ENCODE data around the gene ROR2.

ROR2 gene

DNA sequence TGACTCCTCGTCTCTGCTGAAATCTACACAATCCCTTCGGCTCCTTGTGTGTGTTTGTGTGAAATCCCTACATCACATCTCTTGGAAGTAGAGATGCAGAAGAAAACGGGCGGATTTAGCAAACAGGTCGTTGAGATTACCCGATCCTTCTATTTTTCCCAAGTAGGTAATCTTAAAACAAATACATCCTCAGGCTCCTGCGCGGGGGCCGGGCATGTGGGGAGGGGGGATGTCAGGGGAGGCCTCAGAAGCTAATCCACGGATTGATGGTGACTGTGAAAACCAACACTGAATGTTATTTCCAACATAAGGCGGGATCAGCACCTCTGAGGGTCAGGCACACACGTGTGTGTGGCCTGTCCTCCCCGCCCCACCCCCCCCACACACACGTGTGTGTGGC lies 137.8 kb downstream of the ROR2 start:
- TF ChIP-seq TAF1 (IDR thresholded peaks at IDR 0.05; ENCODE audit: borderline replicate concordance, insufficient read depth, low read length) (no peak), FOXP2 (optimal IDR thresholded peaks at IDR 0.05; ENCODE audit: borderline replicate concordance, extremely low read depth, extremely low read length, insufficient read depth) (no peak), SIN3A (IDR thresholded peaks at IDR 0.05; ENCODE audit: borderline replicate concordance, insufficient read depth, low read length) (no peak), POLR2AphosphoS5 (IDR thresholded peaks at IDR 0.05; ENCODE audit: low read depth, low read length) (no peak), REST (IDR thresholded peaks at IDR 0.05; ENCODE audit: insufficient read depth in 1 of 2, low read depth in 2 of 2, low read length in 2 of 2) (no peak)

DNA sequence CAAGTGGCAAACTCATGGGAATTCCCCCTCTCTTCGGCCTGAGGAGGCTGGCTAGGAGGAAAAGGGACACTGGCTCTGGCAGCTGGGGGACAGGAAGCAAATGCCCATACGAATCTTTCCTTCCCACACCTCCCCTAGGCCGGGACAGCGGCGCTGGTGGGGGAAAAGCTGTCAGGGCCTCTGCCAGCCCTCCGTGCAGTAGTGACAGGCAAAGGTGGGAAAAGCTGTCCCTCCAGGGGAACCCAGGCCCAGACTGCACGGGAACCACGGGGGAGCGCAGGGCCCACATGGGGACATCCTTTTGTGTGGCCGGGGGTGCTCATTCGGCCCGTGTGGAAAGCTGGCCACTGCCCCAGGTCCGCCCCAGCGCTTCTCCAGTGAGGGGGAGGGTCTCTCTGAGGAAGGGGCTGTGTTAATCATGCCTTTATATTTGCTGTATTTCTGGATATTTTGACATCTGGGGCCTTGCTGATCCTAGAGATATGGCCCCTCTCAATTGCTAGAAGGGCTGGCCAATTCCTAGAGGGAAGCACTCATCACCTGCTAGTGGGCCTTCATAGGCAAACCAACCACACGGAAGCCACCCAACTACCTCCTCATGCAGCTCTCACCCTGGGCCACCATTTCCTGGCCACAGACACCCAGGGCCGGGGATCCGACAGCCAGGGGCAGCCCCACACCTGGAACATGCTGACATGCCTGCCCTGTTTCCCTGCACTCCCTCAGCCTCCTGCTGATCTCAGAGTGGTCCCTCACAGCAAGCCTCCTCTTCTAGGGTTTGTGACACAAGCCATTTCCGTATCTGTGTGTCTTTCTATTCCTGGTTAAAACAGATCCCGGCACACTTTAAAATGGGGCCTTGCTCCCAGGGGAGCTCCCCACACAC lies 138.8 kb downstream of the ROR2 start:
- no peak for TF ChIP-seq POLR2AphosphoS5 (IDR thresholded peaks at IDR 0.05; ENCODE audit: low read depth, low read length)
- no peak for TF ChIP-seq SIN3A (IDR thresholded peaks at IDR 0.05; ENCODE audit: borderline replicate concordance, insufficient read depth, low read length)
- TF ChIP-seq REST (IDR thresholded peaks at IDR 0.05; ENCODE audit: insufficient read depth in 1 of 2, low read depth in 2 of 2, low read length in 2 of 2) = no peak
- TF ChIP-seq FOXP2 (optimal IDR thresholded peaks at IDR 0.05; ENCODE audit: borderline replicate concordance, extremely low read depth, extremely low read length, insufficient read depth) = no peak
- no peak for TF ChIP-seq TAF1 (IDR thresholded peaks at IDR 0.05; ENCODE audit: borderline replicate concordance, insufficient read depth, low read length)

- TF ChIP-seq SIN3A (IDR thresholded peaks at IDR 0.05; ENCODE audit: borderline replicate concordance, insufficient read depth, low read length) = no peak
- no peak for TF ChIP-seq POLR2AphosphoS5 (IDR thresholded peaks at IDR 0.05; ENCODE audit: low read depth, low read length)
These were observed 139.6 kb downstream of the ROR2 start for GRCh38 chr9:91810286-91810905.

DNA sequence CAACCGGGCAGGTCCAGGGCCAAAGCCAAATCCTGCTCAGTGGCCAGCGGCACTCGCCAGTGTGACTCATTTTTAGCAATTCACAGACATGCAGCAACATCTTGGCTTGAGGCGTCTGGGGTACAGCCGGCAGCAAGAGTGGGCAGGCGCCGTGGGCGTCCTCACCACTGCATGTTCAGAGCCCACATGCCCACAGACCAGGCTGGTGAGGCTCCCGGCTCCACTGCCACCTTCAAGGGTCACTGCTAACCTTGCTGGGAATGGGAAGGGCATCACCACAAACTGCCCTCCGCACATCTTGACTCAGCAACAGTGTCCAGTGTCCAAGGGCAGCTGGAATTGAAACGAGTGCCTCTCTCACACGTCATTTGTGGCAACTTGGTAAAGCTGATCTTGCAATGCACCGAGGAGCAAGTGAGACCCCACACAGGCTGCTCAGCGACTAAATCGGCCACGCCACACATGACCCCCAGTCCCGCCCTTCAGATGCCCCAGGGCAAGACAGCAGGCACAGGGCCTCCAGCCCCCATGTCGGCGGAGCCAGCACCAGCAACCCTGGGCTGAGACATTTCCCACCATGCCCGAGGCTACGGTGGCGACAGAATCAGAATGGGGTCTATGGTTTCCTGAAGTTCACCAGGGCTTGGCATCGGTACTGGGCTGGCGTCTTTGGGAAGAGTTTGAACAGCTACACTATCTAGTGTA lies 140.3 kb downstream of the ROR2 start:
- no peak for TF ChIP-seq TAF1 (IDR thresholded peaks at IDR 0.05; ENCODE audit: borderline replicate concordance, insufficient read depth, low read length)
- TF ChIP-seq POLR2AphosphoS5 (IDR thresholded peaks at IDR 0.05; ENCODE audit: low read depth, low read length) = no peak
- TF ChIP-seq FOXP2 (optimal IDR thresholded peaks at IDR 0.05; ENCODE audit: borderline replicate concordance, extremely low read depth, extremely low read length, insufficient read depth) = no peak
- no peak for TF ChIP-seq REST (IDR thresholded peaks at IDR 0.05; ENCODE audit: insufficient read depth in 1 of 2, low read depth in 2 of 2, low read length in 2 of 2)
- no peak for TF ChIP-seq SIN3A (IDR thresholded peaks at IDR 0.05; ENCODE audit: borderline replicate concordance, insufficient read depth, low read length)

DNA sequence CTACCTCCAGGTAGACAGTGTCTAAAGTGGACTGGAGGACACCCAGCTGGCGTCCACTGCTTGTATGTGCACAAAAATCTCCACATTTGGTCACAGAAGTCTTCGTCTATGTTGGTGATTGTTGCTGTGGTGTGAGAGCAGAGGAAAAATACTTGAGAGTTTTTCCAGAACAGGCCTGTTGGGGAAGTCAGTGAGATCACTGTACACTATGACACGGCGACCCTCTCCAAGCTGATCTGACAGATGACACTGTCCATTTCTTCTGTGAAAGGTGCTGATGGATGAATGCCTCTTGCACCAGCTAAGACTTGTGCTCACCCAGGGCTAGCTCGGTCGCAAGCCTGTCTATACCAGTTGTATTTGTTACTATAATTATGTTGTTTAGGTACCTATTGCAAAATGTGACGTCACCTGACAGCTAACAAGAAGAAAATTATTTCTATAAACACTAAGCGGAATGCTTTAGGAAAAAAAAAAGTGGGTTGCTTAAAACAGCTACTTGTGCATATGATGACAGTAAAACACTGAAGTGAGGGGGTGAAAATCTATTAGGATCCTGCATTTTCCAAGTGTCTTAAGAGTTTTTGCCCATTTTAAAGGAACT lies 142.3 kb downstream of the ROR2 start:
- TF ChIP-seq SIN3A (IDR thresholded peaks at IDR 0.05; ENCODE audit: borderline replicate concordance, insufficient read depth, low read length) (no peak), TAF1 (IDR thresholded peaks at IDR 0.05; ENCODE audit: borderline replicate concordance, insufficient read depth, low read length) (no peak), REST (IDR thresholded peaks at IDR 0.05; ENCODE audit: insufficient read depth in 1 of 2, low read depth in 2 of 2, low read length in 2 of 2) (no peak), POLR2AphosphoS5 (IDR thresholded peaks at IDR 0.05; ENCODE audit: low read depth, low read length) (no peak), FOXP2 (optimal IDR thresholded peaks at IDR 0.05; ENCODE audit: borderline replicate concordance, extremely low read depth, extremely low read length, insufficient read depth) (no peak)
